GM18873 (cell line): ENCODE data around the gene PGP.
A peak's percentile ranks its signal among the peaks of the same experiment; 100 is the strongest.

Experiments
- ATAC-seq: cut with Tn5 transposase; IDR thresholded peaks from one replicate; pipeline ENCODE4 v1.9.1; 2021; ENCODE audit warnings: mild to moderate bottlenecking, moderate library complexity, moderate number of reproducible peaks; ENCODE audit not compliant: unreplicated experiment, low FRiP score

PGP gene

DNA sequence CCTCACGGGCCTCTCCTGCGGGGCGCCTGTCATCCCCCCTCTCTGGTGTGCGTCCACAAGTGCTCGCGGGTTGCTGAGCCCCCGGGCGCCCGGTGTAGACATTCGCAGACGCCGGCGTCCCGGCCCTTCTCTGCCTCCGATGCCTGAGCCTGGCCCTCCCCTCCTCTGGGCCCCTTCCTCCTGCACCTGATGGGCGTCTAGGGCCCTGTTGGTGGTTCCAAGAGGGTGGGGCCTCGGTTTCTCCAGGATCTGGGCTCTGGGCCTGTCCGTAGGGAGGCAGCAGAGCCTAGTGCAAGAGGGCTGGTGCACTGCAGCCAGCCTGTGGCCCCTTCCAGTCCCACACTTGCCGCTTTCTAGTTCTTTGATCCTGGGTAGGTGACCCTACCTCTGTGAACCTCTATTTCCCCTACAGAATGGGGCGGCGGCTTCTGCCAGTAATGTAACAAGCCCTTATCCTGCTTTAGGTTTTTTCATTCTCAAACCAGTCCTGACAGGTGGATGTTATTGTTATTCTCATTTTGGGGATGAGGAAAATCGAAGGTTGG lies 9.4 kb upstream of the PGP start:
- ATAC-seq: peak; percentile 13

DNA sequence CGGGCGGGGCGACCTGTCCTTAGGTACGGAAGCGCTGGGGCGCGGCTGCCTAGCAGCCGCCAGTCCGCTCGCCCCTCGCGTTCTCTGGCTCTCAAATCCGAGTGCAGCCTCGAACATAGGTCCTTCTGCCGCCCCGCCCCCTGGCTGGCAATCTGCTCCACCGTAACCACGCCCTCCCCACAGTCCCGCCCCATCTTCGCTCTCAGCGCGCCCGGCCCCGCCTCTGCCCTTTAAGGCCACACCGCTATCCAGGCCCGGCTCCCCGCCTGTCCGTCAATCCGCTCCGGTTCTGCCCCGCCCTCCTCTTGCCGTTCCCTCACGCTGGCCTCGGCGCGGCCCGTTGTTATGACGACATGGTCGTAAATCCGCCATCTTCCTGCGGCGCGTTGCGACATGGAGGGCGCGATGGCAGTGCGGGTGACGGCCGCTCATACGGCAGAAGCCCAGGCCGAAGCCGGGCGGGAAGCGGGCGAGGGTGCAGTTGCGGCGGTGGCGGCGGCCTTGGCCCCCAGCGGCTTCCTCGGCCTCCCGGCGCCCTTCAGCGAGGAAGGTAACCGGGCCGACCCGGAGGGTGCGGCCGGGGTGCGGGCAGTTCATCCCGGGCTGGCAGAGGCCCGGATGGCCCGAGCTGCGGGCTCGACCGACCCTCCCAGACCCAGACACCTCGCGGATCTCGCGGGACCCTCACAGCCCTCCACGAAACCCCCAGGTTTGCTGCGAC lies 8.7 kb upstream of the PGP start, which contains the start of gene E4F1:
E4F1 (plus strand) TSS at position 371 of the 721 bp plus-strand sequence; CDS start at position 394, 23 bp downstream.
- peak; percentile 87 for ATAC-seq

DNA sequence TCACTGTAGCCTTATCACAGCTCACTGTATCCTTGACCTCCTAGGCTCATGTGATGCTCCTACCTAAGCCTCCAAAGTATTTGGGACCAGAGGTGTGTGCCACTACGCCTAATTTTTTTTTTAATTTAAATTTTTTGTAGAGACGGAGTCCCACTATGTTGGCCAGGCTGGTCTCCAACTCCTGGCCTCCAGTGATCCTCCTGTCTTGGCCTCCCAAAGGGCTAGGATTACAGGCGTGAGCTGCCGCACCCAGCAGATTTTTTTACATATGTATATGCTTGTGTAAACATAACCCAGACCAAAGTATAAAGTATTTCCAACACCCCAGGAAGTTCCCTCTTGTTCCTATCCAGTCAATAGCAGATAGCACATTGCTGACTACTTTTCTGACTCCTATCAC lies 1.7 kb upstream of the PGP start:
- ATAC-seq: no peak

DNA sequence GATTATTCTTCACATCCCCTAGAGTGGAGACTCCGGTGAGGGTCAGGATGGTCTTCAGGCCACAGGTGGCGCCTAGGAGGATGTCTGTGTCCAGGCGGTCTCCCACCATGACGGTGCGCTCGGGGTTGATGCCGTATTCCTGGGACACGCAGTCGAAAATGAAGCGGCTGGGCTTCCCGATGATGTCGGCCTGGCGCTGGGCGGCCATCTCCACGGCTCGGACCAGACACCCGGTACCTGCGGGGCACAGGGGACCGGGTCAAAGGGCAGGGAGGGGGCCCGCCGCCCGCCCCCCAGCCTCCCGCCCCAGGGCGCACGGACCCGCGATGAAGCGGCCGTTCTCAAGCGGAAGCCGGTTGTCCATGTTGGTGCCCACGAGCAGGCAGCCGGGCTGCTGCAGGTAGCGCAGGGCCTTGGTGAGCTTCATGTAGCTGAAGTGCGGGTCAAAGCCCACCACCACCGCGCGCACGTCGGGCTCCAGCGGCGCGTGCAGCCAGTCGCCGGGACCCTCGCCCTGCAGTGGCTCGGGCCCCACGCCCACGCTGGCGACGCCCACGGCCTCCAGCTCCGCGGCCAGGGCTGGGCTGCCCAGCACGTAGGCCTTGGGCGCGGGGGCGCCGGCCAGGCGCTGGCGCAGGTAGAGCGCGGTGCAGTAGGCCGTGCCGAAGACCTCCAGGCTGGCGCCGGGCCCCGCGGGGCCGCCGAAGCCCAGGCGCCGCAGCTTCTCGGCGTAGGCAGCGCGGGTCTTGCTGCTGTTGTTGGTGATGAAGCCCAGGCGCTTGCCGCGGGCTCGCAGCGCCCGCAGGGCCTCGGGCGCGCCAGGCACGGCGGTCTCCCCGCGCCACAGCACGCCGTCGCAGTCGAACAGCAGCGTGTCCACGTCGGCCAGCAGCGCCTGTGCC lies 572 bp downstream of the PGP start:
- ATAC-seq: peak; percentile 13

DNA sequence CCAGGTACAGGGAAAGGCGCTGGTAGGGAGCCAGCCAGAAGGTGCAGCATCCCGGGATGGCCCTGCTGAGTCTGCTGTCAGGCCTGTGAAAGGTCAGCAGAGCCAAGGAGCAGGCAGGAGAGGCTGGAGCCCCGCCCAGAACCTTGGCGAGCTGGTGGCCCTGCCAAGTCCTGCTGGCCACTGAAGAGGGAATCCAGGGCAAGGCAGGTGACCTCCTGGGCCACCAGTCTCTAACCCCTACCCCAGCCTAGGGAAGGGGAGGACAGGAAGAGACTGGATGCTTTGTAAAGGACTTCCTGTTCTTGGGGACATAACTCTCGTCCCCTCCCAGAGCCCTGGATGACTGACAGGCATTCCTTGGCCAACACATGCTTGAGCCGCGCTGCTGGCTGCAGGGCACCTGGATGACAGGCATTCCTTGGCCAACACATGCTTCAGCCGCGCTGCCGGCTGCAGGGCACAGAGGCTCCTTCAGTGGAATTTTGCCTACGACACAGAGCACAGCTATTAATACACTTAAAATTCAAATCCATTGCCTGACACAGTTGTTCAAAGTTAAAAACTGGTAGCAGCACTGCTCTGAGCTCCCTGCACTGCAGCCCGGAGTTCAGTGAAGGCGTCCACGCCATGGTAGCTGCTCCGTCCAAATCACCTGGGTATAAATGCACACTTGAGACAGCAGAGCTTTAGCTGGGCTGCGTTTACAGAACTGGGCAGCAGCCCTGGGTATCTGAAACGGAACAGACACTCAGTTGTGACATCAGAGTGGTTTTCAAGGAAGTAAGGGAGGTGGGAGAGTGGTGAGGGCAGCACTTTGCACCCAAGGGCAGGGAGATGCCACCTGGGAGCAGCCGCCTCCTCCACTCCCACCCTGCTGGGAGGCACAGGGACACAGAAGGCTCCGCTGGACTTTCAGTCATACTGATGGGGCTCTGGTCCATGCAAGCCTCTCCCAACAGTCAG lies 2.0 kb downstream of the PGP start:
- ATAC-seq: no peak

DNA sequence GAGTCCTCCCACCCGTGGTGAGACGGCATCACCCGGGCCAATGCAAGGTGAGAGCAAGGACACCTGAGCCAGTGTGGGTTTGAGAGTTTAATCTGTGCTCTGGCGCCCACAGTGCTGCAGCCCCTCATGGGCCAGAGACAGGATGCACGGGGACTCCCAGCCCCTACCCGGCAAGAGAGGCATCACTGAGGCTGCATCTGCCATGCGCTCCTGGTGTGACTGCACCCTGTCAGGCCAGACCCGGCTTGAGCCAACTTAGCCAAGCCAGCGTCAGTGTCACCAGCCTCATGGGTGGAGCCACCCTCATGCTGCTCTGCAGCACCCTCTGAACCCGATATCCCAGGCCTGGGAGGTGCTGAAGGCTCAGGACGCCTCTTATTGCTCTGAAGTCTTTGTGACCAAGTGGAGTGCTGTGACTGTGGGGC lies 2.7 kb downstream of the PGP start:
- no peak for ATAC-seq

DNA sequence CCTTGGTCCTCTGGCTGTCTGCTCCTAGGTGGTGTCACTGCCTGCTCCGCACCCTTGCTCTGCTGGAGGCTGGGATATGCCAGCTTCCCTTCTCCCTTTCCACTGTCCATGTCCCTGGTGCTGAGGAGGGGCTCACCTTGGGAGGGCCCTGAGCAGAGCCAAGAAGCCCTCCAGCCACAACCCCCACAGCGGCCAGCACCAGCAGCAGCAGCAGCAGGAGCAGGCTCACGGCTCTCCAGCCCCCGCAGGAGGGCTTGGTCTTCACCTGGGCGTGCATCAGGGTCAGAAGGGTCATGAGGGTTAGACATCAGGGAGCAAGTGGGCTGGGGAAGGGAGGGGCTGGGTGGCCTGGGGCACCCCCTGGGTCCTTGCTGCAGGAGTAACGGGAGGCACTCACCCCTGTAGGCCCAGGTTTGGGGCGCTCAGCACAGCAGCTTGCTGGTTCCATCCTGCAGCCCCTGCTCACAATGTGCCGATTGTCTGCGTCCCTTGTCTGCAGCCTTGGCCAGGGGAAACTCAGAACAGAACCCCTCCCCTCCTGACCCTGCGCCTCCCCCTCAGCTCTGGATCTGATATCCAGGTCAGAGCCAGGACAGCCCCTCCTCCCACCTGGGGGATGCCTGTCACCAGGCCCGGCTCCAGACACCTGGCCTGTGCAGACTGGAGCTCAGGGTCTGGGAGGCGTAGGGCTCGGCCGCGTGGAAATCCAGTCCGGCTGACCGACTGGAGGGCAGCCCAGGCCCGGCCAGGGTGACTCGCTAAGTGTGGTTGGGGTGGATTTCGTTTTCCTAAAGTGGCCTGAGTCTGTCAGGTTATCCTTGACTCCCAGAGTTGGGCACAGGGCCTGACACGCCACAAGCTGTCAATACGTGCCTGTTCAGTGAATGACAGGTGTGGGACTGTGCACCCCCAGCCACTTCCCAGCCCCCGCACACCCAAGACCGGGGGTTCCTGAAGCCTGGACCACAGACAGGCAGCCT lies 4.0 kb downstream of the PGP start, which contains the start of gene BRICD5:
BRICD5 (minus strand) TSS at position 478 of the 980 bp plus-strand sequence; CDS start at position 448, 30 bp downstream.
- no peak for ATAC-seq

DNA sequence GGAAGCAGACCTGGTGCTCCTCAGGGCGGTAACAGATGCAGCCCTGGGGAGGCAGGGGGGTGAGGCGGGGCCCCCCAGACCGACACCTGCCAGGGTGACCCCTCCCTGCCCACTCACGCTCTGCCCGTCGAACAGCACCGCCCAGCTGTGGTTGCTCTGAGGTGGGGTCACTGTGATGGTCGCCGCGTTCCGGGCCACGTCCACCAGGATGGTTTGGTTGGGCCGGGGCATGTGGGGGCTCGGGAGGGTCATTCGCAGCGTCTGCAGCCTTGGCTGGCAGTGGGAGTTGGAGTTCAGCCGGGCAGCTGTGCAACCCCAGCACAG lies 4.7 kb downstream of the PGP start:
- no peak for ATAC-seq

DNA sequence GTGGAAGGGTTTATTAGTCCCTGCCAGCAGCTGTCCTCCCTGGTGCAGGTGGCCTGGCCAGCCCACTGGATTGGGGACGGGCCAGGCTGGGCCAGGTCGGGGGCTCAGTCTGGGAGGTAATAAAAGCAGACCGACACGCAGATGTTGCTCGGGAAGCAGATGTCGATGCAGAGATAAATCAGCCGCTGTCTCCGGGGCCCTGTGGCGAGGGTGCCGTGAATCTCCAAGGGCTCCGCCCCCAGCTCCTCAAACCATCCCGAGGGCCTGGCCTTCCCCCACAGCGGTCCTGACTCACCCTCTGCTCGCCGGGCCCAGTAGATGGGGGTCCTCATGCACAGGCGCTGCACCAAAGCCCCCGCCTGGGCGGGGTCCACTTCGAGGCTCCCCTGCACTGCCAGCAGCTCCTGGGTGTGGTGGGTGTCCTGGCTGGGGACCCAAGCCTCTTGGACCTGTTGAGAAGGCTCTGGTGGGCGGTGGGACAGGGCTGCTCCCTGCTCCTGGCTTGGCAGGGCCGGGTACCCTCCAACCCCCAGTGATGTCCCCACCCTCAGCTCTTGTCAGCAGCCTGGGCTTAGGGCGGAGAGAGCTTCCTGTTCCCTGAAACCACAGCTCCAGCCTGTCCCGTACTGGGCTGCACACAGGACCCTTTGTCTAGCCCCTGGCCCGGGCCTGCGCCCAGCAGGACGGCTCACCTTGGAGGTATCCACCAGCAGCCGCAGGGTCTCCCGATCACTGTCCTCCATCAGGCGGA lies 5.2 kb downstream of the PGP start:
- ATAC-seq: no peak

DNA sequence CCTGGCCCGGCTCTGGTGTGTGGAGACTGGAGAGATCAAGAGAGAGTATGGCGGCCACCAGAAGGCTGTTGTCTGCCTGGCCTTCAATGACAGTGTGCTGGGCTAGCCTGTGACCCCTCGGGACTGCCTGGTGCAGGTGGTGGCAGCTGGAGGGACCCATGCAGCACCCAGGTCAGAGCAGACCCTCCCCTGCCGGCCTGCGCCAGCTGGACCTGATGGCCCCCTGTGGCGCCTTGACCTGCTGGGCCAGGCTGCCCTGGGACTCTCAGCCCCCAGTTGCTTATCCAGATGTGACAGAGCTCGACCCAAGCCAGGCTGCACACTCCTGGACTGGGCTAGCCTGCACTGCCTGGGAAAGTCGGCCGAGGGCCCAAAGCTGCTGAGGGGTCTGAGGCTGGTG lies 5.9 kb downstream of the PGP start:
- ATAC-seq: no peak

DNA sequence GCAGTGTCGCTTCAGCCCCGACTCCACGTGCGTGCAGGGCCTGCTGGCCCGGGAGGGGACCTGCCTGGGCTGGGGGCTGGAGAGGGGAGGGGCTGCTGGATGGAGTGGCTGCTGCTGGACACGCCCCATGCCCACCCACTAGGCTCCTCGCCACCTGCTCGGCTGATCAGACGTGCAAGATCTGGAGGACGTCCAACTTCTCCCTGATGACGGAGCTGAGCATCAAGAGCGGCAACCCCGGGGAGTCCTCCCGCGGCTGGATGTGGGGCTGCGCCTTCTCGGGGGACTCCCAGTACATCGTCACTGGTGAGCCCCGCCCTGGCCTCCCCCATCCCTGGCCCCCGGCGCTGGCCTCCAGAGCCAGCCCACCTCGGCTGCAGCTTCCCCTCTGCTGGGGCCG lies 6.3 kb downstream of the PGP start:
- no peak for ATAC-seq

DNA sequence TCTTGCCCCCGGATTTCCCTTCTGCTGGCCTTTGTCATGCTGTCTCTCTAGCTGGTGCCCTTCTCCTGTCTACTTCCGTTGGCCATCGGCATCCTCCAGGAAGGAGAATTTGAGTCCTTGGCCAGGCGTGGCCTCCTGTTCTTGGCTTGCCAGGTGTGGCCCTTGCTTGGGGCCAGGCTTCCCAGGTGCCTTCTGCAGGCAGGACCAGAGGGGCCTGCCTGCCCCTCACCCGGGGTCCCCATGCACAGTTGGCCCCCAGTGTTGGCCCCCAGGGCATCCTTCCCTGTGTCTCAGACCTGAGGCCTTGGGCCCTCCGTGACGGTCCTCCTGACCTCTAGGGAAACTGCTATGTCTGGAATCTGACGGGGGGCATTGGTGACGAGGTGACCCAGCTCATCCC lies 6.8 kb downstream of the PGP start:
- no peak for ATAC-seq

DNA sequence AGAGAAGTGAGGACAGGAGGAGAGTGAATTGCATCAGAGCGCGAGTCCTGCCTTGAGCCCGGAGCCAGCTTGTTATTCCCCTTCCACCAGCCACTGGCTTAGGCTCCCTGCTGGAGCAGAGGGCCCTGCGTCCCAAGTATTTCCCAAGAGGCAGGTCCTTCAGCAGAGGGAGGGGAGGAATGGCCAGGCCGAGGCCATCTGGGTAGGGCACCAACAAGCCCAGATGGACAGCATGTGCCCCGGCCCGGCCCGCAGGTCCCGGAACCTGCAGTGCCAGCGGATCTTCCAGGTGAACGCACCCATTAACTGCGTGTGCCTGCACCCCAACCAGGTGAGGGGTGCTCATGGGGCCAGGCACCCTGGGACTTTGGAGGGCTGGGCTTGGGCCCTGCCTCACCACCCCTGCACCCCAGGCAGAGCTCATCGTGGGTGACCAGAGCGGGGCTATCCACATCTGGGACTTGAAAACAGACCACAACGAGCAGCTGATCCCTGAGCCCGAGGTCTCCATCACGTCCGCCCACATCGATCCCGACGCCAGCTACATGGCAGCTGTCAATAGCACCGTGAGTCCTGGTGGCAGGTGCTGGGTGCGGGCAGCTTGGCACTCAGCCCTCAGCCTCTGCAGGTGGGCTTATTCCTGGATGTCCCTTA lies 7.7 kb downstream of the PGP start:
- ATAC-seq: no peak

DNA sequence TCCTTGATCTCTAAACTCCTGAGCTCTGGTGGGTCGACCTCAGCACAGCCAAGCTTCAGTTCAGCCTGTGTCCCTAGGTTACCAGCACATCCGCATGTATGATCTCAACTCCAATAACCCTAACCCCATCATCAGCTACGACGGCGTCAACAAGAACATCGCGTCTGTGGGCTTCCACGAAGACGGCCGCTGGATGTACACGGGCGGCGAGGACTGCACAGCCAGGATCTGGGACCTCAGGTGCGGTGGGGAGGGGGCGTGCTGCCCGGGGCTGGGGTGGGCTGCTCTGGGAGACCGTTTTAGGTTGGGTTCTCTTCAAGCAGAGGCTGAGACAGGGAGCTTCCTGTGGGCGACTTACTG lies 8.2 kb downstream of the PGP start:
- no peak for ATAC-seq

DNA sequence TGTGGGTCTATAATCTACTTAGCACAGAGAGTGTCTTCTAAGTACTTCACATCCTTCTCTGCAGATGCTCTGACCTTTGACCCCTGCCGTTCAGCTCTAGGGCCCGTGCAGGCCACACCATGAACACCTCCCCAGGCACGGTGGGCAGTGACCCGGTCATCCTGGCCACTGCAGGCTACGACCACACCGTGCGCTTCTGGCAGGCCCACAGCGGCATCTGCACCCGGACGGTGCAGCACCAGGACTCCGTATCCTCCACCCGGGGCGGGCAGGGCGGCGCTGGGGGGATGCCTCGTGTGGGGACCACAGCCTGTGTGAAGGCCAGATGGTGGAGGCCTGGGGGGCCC lies 8.7 kb downstream of the PGP start:
- peak; percentile 7 for ATAC-seq

DNA sequence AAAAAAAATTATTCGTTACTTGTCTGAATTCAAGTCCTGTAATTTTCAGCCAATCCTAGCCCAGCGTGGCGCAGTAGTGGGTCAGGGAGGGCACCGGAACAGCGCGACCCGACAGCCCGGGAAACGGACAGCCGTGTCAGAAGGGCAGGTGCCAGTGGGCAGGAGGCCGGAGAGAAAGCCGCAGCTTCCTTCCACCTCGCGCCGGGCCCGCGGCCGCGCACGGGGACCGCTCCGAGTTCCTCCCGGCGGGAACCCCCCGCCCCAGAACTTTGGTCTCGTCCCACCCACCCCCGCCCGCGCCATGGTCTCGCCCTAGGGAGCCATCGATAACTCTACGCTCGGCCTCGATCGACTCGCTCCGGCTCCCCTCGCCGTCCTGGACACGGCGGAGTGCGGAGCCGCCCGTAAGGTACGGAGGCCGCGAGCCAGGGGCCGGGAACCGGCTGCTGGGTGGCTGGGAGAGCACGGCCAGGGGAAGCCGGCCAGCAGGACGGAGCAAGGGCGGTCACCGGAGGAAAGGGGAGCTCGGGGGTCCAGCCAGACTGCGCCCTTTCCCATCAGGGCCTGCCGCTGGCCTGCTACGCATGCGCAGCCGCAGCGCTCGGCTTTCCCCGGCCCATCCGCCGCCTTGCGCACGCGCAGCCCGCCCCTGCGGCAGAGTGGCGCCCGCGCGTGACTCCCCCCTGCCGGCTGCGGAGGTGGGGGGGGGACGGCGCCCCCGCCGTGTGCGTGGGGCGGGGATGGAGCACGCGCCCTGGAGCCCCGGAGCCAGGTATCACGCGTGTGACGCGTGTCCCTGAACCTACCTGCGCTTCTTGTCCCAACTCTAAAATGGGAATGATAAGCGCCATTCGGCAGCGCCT lies 9.3 kb downstream of the PGP start, which contains the start of gene MLST8:
MLST8 (plus strand) TSS at position 351 of the 863 bp plus-strand sequence. CDS start 632 bp downstream, outside the sequence.
- peak; percentile 66 for ATAC-seq
